Mammary epithelial cell (primary cell): Measurements from ENCODE around the gene MCOLN3.

ENCODE experiments used
- CTCF ChIP-seq, 2 donors: IDR thresholded peaks in 1 of 2; conservative IDR thresholded peaks in 1 of 2; 2 replicates each; pipeline ENCODE4 v1.5.1; 2011 to 2012; ENCODE audit warnings: inconsistent platforms in 2 of 2, low read length in 2 of 2, mild to moderate bottlenecking in 2 of 2, control low read depth in 1 of 2, low read depth in 1 of 2; ENCODE audit not compliant: insufficient read depth in 1 of 2; ENCODE audit errors: extremely low read depth in 1 of 2
- EZH2 ChIP-seq: IDR thresholded peaks from 2 replicates; pipeline ENCODE4 v1.6.1; 2012; ENCODE audit warnings: low read length, inconsistent platforms, borderline replicate concordance

DNA sequence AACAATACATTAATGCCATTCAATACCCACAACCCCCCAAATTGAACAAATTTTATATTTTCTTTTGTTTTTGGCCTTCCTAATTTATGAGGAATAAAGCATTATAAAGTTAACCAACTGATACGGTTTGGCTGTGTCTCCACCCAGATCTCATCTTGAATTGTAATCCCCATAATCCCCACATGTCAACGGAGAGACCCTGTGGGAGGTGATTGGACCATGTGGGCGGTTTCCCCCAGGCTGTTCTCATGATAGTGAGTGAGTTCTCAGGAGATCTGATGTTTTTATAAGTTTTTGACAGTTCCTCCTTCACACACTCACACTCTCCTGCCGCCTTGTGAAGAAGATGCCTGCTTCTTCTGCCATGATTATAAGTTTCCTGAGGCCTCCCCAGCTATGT lies 6.4 kb upstream of the MCOLN3 start:
- no peak for TF ChIP-seq CTCF (conservative IDR thresholded peaks at IDR 0.05 in 1 of 2, IDR thresholded peaks at IDR 0.05 in 1 of 2; ENCODE audit: extremely low read depth in 1 of 2, insufficient read depth in 1 of 2, low read depth in 1 of 2, low read length in 2 of 2)
- no peak for TF ChIP-seq EZH2
